Activated naive CD8-positive, alpha-beta T cell treated with anti-CD3 and anti-CD28 coated beads, Interleukin-2, amount 50 U/mL, for 16 hours (primary cell): ENCODE measurements around the gene SEMA4A.
"Not testable (repeated sequence)": the region's sequence is repeated elsewhere in the genome, so short reads cannot be mapped to it uniquely, and the experiment has no call there.

Source experiments
- DNase-seq: peaks from one replicate; pipeline ENCODE4 v3.0.0-alpha.2; 2020; ENCODE audit warnings: low read depth, low spot score

SEMA4A gene

DNA sequence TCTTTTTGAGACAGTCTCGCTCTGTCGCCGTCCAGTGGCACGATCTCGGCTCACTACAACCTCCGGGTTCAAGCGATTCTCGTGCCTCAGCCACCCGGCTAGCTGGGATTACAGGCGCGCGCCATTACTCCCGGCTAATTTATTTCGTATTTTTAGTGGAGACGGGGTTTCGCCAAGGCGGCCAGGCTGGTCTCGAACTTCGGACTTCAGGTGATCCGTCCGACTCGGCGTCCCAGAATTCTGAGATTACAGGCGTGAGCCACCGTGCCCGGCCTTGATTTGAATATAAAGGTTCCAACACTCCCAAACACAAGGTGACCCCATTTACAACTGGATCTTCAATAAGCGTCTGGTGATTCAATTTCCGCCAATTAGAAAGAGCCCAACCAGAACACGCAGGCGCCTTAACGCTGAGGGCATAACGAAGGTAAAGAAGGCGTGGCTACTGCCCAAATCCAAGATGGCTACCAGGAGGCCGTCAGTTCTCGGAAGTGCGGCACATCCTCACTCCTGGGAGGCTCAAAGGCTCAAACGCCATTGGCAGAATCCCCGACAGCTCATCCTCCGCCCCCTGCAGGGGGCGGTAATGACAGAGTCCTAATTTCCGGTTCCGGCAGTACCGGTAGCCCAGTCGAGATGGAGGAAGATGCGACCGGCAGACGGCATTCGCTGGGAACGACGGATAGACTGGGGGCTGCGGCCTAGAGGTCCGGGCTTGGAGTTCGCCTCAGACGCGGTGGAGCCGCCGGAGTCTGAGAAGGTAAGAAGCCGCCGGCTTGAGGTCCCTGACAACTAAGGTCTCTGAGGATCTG lies 40.3 kb downstream of the SEMA4A start, which contains the start of gene SLC25A44:
Gene SLC25A44 (plus strand): TSS at position 617 of the 812 bp plus-strand sequence. CDS start 5,744 bp downstream, outside the sequence.
- DNase-seq = peak; percentile 94

GRCh38 chr1:156194300-156194652 lies 40.9 kb downstream of the SEMA4A start:
- no peak for DNase-seq

DNA sequence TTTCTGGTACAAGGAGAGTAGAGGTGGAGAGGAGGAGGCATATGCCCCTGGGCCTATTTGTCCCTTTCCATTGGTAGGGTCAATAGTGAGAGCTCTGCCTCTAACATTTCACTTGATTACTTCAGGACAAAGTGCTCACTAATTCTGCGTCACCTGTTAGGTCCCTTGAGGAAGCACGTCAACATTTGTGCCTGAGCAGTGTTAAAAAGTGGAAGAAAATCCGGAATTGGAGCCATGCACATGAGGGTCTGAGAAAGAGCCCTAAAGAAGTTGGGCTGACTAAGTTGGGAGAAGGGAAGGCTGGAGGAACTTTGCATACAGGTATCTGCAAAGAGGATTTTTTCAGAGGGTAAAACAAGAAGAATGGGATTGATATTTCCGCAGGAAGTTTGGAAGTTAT lies 42.5 kb downstream of the SEMA4A start:
- no peak for DNase-seq

GRCh38 chr1:156196445-156196844 lies 43.1 kb downstream of the SEMA4A start:
- DNase-seq = no peak

GRCh38 chr1:156198831-156199349 lies 45.5 kb downstream of the SEMA4A start:
- DNase-seq = no peak

- DNase-seq = no peak
Measured at GRCh38 chr1:156200044-156200443, 46.7 kb downstream of the SEMA4A start.

DNA sequence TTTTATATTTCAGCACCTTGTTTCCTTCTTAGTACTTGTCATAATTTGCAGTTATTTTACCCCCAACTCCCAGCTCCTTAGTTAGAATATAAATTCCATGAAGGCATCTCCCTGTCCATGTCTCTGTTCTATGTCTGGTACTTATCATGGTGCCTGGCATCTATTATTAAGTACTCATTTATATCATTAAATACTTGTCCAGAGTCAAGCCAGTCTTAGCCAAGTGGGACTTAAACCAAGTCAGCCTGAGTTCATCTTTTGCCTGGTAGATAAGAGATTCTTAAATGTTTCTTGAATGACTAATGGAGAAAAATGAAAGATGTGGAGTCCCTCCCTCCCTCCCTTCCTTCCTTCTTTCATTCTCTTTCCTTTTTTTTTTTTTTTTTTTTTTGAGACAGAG lies 49.9 kb downstream of the SEMA4A start:
- no peak for DNase-seq

- DNase-seq = no peak
Measured at GRCh38 chr1:156204686-156205085, 51.3 kb downstream of the SEMA4A start.

GRCh38 chr1:156211243-156211642 lies 57.9 kb downstream of the SEMA4A start:
- DNase-seq = no peak

DNA sequence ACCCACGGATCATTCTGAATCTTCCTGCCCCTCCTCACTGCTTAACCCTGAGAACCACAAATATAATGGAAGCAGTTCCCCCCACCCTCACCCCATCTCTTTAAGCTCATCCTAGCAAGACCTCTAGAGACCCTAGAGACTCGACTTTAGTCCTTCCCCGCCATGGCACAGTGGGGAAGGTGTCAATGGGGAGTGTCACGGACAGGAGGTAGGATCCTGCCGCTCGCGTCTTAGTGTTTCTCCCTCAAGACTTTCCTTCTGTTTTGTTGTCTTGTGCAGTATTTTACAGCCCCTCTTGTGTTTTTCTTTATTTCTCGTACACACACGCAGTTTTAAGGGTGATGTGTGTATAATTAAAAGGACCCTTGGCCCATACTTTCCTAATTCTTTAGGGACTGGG lies 58.7 kb downstream of the SEMA4A start:
- no peak for DNase-seq

DNA sequence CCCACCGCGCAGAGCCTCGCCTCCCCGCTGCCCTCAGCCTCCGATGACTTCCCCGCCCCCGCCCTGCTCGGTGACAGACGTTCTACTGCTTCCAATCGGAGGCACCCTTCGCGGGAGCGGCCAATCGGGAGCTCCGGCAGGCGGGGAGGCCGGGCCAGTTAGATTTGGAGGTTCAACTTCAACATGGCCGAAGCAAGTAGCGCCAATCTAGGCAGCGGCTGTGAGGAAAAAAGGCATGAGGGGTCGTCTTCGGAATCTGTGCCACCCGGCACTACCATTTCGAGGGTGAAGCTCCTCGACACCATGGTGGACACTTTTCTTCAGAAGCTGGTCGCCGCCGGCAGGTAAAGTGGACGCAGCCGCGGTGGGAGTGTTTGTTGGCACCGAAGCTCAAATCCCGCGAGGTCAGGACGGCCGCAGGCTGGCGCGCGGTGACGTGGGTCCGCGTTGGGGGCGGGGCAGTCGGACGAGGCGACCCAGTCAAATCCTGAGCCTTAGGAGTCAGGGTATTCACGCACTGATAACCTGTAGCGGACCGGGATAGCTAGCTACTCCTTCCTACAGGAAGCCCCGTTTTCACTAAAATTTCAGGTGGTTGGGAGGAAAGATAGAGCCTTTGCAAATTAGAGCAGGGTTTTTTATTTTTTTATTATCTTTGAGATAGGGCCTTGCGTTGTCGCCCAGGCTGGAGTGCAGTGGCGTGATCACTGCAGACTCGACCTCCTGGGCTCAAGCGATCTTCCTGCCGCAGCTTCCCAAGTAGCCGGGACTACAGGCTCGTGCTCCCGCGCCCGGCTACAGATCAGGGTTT lies 59.7 kb downstream of the SEMA4A start, which contains the start of gene PMF1:
Gene PMF1 (plus strand): TSS at position 175 of the 811 bp plus-strand sequence. CDS start 9 bp downstream, at position 184.
- DNase-seq = peak; percentile 94

DNA sequence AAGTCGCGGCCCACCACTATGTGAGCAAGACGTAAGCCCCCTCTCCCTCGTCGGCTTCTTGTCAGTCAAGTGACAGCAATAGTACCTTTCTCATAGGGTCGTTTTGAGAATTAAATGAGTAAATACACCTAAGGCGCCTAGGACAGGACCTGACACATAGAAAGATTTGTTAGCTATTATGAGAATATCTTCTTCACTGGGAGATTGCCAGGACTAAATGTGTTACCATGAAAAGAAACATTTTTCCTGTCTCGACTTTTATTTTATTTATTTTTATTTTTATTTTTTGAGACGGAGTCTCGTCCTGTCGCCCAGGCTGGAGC lies 60.2 kb downstream of the SEMA4A start:
- DNase-seq = no peak

- no peak for DNase-seq
Measured at GRCh38 chr1:156214024-156214748, 60.8 kb downstream of the SEMA4A start.

DNA sequence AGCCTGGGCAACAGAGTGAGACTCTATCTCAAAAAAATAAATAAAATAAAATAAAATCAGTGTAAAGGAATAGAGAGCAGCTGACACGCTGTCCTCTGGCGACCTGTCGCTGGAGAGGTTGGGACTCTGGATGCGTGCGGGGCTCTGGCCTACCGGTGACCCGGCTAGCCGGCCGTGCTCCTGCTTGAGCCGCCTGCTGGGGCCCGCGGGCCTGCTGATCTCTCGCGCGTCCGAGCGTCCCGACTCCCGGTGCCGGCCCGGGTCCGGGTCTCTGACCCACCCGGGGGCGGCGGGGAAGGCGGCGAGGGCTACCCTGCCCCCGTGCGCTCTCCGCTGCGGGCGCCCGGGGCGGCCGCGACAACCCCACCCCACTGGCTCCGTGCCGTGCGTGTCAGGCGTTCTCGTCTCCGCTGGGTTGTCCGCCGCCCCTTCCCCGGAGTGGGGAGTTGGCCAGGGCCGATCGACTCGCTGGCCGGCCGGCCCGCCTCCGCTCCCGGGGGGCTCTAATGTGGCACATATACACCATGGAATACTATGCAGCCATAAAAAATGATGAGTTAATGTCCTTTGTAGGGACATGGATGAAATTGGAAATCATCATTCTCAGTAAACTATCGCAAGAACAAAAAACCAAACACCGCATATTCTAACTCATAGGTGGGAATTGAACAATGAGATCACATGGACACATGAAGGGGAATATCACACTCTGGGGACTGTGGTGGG lies 63.1 kb downstream of the SEMA4A start:
- not testable (repeated sequence) for DNase-seq

DNA sequence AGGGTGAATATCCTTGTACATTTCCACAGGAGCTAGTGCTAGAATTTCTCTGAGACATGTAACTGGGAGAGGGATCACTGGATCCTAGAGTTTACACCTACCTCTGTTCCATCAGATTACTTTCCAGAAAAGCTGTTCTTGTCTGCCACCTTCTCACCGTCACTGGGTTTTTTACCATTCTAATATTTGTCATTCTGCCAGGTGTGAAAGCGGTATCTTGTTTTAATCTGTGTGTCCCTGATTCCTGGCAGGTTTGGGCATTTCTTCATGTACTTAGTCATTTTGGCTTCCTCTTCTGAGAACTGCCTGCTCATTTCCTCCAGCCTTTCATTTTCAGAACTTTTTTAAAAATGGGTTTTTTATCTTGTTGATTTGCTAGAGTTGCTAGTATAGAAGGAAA lies 64.5 kb downstream of the SEMA4A start:
- no peak for DNase-seq

- no peak for DNase-seq
Measured at GRCh38 chr1:156220226-156220625, 66.8 kb downstream of the SEMA4A start.

DNA sequence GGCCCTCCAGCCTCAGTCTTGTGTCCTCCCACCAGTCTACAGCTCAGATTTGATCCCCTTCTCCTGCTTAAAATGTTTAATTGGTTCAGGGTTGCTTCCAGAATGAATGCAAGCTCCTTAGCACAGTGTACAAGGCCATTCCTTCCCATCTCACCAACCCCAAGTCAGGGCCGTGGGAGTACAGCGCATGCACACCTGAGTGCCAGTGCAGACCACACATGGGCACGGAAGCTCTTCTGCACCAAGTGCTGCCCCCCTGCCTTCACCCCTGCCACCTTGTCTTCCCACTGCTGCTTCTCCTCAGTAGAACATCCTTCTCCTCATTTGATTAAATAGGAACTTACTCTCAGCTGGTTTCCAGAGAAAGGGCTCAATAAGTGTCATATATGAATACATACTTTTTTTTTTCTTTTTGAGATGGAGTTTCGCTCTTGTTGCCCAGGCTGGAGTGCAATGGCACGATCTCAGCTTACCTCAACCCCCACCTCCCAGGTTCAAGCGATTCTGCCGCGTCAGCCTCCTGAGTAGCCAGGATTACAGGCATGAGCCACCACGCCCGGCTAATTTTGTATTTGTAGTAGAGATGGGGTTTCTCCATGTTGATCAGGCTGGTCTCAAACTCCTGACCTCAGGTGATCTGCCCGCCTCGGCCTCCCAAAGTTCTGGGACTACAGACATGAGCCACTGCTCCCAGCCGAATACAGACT lies 68.8 kb downstream of the SEMA4A start:
- DNase-seq = no peak

- no peak for DNase-seq
Measured at GRCh38 chr1:156225677-156226014, 72.3 kb downstream of the SEMA4A start.

- DNase-seq = no peak
Measured at GRCh38 chr1:156226116-156226538, 72.7 kb downstream of the SEMA4A start.

- DNase-seq = no peak
Measured at GRCh38 chr1:156226782-156227181, 73.4 kb downstream of the SEMA4A start.
